HCT116 (cell line): ENCODE results near the gene NPIPA1. TPM values are rescaled to one million over a fixed set of nuclear protein-coding genes. Genes with fewer than 3 reads are reported as not detected.
"Not testable (repeated sequence)": the region's sequence is repeated elsewhere in the genome, so short reads cannot be mapped to it uniquely, and the experiment has no call there.

Source experiments
- ATAC-seq: fragments of 200-7000 bp; cut with Tn5 transposase; 2 replicates; pipeline ENCODE4 v1.9.1; 2020; ENCODE audit warnings: mild to moderate bottlenecking, moderate library complexity
- BruUV-seq: library from RNA; stranded (reverse); fragments of 400-500 nt; replicated peaks from 2 replicates; lab custom pipeline; 2021; lab: Mats Ljungman, UMichigan
- CTCF ChIA-PET: fragments of 300-600 bp; sonication (Branson Sonifier 250); formaldehyde crosslinking; loops from one replicate; lab custom pipeline; 2021; ENCODE audit warnings: antibody characterized with exemption; lab: Charles Lee
- POLR2A ChIA-PET: fragments of 300-600, 350-600 bp; sonication (Branson Sonifier 250); formaldehyde crosslinking; loops from one replicate; lab custom pipeline; 2021; ENCODE audit warnings: antibody characterized with exemption; lab: Charles Lee
- RAD21 ChIA-PET, 2 experiments: fragments of 300-600 bp; sonication (Branson Sonifier 250); formaldehyde crosslinking; loops; one replicate each; lab custom pipeline; 2023; ENCODE audit warnings: low total read pairs in 2 of 2; ENCODE audit not compliant: uncharacterized antibody in 2 of 2, unreplicated experiment in 2 of 2, low non-redundant PET in 1 of 2; lab: Charles Lee
- DNase-seq: peaks from one replicate; pipeline ENCODE4 v3.0.0-alpha.2; 2010; ENCODE audit warnings: low read depth, low spot score
- H2AFZ ChIP-seq: fragments of 200-600 bp; shearing (Covaris generic), sonication (generic); 2 replicates; pipeline ENCODE4 v1.6.1; 2017; ENCODE audit warnings: low read depth, mixed run types, mixed read lengths, antibody characterized with exemption, low read length; ENCODE audit not compliant: poor library complexity, severe bottlenecking
- H3K27ac ChIP-seq: 2 replicates; pipeline ENCODE4 v1.5.1; 2012; ENCODE audit warnings: low read depth, low read length
- H3K27me3 ChIP-seq: fragments of 200-600 bp; sonication (generic); 2 replicates; pipeline ENCODE4 v1.6.1; 2016; ENCODE audit warnings: mixed run types, low read length, mixed read lengths; ENCODE audit not compliant: insufficient read depth
- H3K36me3 ChIP-seq, 2 experiments: fragments of 200-500 bp in 1 of 2; fragments of 200-600 bp in 1 of 2; sonication (Bioruptor generic) in 1 of 2; sonication (generic) in 1 of 2; 2 replicates each; pipeline versions ENCODE4 v1.5.1 to v1.6.1; 2014 to 2016; ENCODE audit warnings: low read length in 2 of 2, inconsistent platforms in 1 of 2, mixed read lengths in 1 of 2, mixed run types in 1 of 2; ENCODE audit not compliant: insufficient read depth in 2 of 2, control insufficient read depth in 1 of 2
- H3K4me1 ChIP-seq, 2 experiments: fragments of 200-600 bp in 1 of 2; sonication (generic) in 1 of 2; 2 replicates each; pipeline versions ENCODE4 v1.5.1 to v1.6.1; 2012 to 2017; ENCODE audit warnings: low read length in 2 of 2, inconsistent platforms in 1 of 2, mild to moderate bottlenecking in 1 of 2, mixed read lengths in 1 of 2, mixed run types in 1 of 2, moderate library complexity in 1 of 2; ENCODE audit not compliant: insufficient read depth in 2 of 2, control insufficient read depth in 1 of 2
- H3K4me2 ChIP-seq: fragments of 200-600 bp; sonication (generic); 2 replicates; pipeline ENCODE4 v1.6.1; 2017; ENCODE audit warnings: mixed run types, low read length, mixed read lengths
- H3K4me3 ChIP-seq, 2 experiments: fragments of 200-600 bp in 1 of 2; sonication (generic) in 1 of 2; replicated peaks in 1 of 2; 2 replicates each; pipeline ENCODE4 v1.5.1; 2011 to 2016; ENCODE audit warnings: low read length in 2 of 2, control low read depth in 1 of 2, low read depth in 1 of 2, mild to moderate bottlenecking in 1 of 2, mixed read lengths in 1 of 2, mixed run types in 1 of 2
- H3K79me2 ChIP-seq: fragments of 200-600 bp; sonication (generic); 2 replicates; pipeline ENCODE4 v1.6.1; 2017; ENCODE audit warnings: mild to moderate bottlenecking, mixed run types, low read length, moderate library complexity, mixed read lengths; ENCODE audit not compliant: insufficient read depth
- H3K9ac ChIP-seq: fragments of 200-600 bp; sonication (generic); 2 replicates; pipeline ENCODE4 v1.6.1; 2016; ENCODE audit warnings: low read length, mixed read lengths
- H3K9me2 ChIP-seq: fragments of 200-600 bp; sonication (generic), shearing (Covaris generic); 2 replicates; pipeline ENCODE4 v1.6.1; 2017; ENCODE audit warnings: mixed run types, mild to moderate bottlenecking, moderate library complexity; ENCODE audit not compliant: insufficient read depth
- H3K9me3 ChIP-seq, 2 experiments: fragments of 200-500 bp in 1 of 2; fragments of 200-600 bp in 1 of 2; sonication (Bioruptor generic) in 1 of 2; sonication (generic) in 1 of 2; 2 replicates each; pipeline ENCODE4 v1.6.1; 2014 to 2017; ENCODE audit warnings: low read length in 2 of 2, mixed read lengths in 2 of 2, inconsistent platforms in 1 of 2, low read depth in 1 of 2, mild to moderate bottlenecking in 1 of 2, mixed run types in 1 of 2, moderate library complexity in 1 of 2; ENCODE audit not compliant: control insufficient read depth in 1 of 2, insufficient read depth in 1 of 2
- H4K20me1 ChIP-seq: fragments of 200-600 bp; sonication (generic), shearing (Covaris generic); 2 replicates; pipeline ENCODE4 v1.6.1; 2017; ENCODE audit warnings: mixed run types, mild to moderate bottlenecking, moderate library complexity; ENCODE audit not compliant: insufficient read depth
- ZFX ChIP-seq: fragments of 450-650 bp; IDR thresholded peaks from 2 replicates; pipeline ENCODE4 v1.6.1; 2017
- intact Hi-C: fragments of 100-400 bp; cut with micrococcal nuclease; formaldehyde crosslinking; loops from 2 replicates; pipeline ENCODE4 v1.10.0; 2022
- total RNA-seq: library from RNA; stranded (reverse); gene quantifications from one replicate; pipeline ENCODE4 v1.2.1, GENCODE V29; 2021; ENCODE audit not compliant: unreplicated experiment

The NPIPA1 gene
- total RNA-seq, 1 experiment from 2014 or later = 93.4 TPM

DNA sequence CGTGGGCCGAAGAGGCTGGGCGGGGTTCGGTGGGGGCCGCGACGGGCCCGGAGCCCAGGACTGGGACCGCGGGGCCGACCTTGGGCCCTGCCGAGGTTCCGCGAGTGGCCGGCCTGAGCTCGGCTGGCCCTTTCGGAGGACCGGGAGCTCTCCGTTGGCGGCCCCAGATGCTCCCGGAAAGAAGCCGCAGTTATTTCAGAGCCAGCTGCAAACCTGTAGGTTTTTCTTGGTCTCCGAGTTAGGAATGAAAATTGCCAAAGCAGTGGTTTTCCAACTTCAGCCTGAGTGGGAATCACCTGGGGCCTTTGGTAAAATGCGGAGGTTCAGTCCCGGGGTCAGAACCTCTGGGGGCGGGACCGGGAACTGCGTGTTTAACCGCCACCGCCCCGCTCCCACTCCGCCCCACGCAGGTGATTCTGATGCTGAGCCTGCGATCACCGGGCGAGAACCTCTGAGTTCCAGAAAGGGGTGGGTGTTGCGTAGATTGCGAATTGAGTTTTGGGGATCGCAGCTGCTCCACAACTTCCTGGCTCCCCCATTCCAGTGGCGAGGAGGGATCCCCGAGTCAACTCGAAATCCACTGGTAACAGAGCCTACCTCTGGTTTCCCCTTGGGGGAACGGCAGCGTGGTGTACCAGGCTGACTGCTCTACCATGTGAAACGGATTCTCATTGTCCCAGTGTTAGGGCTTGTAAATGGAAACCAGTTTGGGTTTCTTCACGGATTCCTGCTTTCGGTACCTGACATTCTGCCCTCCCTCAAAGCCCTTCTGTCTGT lies 38.4 kb downstream of the NPIPA1 start:
- POLR2A ChIA-PET = interaction anchor here (0.8 kb wide), 1 partner anchor 9 kb away, joined by 3 read pairs; no protein-coding TSS in a partner anchor
- ATAC-seq = peak; percentile 23
- Histone ChIP-seq H3K27ac (peak overlapping the region; percentile 81), H3K4me2 (peak overlapping the region; percentile 100), H3K4me1 (peaks cover 5 to 16% of the 10 kb centered on the region in 2 experiments; a peak in 3 of 4 replicates), H3K79me2 (peaks cover 52% of the 10 kb centered on the region), H3K9ac (peak overlapping the region; percentile 93), H3K4me3 (peak overlapping the region; percentile 71 to 99)
- H2AFZ ChIP-seq, H3K36me3 ChIP-seq, H3K9me2 ChIP-seq, CTCF ChIA-PET, DNase-seq, H3K27me3 ChIP-seq, BruUV-seq, H4K20me1 ChIP-seq, RAD21 ChIA-PET, H3K9me3 ChIP-seq: not testable (repeated sequence)
- intact Hi-C loops = loop anchor here (10.0 kb wide), 1 partner anchor 49 kb away; no protein-coding TSS in a partner anchor
- peak; percentile 75 for TF ChIP-seq ZFX

DNA sequence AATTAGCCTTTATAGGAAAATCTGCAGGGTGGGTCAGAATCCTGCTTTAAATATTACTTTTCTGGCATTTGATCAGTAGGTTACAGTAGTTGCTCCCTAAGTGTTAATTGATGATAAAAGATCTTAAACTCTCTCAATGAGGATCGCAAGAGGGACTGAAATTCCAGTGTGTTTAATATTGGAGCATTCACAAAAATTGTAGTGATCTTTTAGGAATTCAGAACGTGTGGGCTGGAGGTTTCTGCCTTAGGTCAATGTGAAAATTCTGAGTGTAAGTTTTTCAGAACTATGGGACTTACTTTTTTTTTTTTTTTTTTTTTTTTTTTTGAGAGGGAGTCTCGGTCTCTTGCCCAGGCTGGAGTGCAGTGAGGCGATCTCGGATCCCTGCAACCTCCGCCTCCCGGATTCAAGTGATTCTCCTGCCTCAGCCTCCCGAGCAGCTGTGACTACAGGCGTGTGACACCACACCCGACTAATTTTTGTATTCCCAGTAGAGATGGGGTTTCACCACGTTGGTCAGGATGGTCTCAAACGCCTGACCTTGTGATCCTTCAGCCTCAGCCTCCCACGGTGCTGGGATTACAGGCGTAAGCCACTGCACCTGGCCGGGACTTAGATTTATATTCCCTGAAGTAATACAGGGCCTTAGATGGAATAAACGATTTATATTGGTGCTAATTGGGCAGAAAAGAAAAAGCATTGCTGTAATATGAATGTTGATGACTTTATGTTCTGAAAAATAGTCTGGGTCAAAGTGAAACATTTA lies 39.9 kb downstream of the NPIPA1 start:
- H3K9me3 ChIP-seq, ATAC-seq, H3K27me3 ChIP-seq, RAD21 ChIA-PET, H3K4me3 ChIP-seq, H3K27ac ChIP-seq, BruUV-seq, DNase-seq, H3K4me2 ChIP-seq, H3K36me3 ChIP-seq, CTCF ChIA-PET, H2AFZ ChIP-seq, POLR2A ChIA-PET, H3K9me2 ChIP-seq, H4K20me1 ChIP-seq, H3K9ac ChIP-seq: not testable (repeated sequence)
- Histone ChIP-seq H3K79me2 (peaks cover 63% of the 10 kb centered on the region), H3K4me1 (peaks cover 5 to 14% of the 10 kb centered on the region in 2 experiments; a peak in 3 of 4 replicates)
- intact Hi-C loops = loop anchor here (10.0 kb wide), 1 partner anchor 48 kb away; no protein-coding TSS in a partner anchor

GRCh38 chr16:14978281-14978680 lies 41.0 kb downstream of the NPIPA1 start:
- ATAC-seq, H3K9me2 ChIP-seq, H3K4me3 ChIP-seq, H3K27me3 ChIP-seq, BruUV-seq, H3K4me2 ChIP-seq, H3K9me3 ChIP-seq, H3K36me3 ChIP-seq, H3K9ac ChIP-seq, H3K27ac ChIP-seq, H2AFZ ChIP-seq, CTCF ChIA-PET, DNase-seq, POLR2A ChIA-PET, RAD21 ChIA-PET, H4K20me1 ChIP-seq: not testable (repeated sequence)
- H3K79me2 ChIP-seq = peaks cover 74% of the 10 kb centered on the region
- H3K4me1 ChIP-seq = peaks cover 5 to 14% of the 10 kb centered on the region in 2 experiments; a peak in 3 of 4 replicates
- intact Hi-C loops = loop anchor here (10.0 kb wide), 1 partner anchor 47 kb away; no protein-coding TSS in a partner anchor

- peaks cover 80% of the 10 kb centered on the region for H3K79me2 ChIP-seq
- H3K4me2 ChIP-seq, ATAC-seq, POLR2A ChIA-PET, H3K4me3 ChIP-seq, H3K9ac ChIP-seq, H3K4me1 ChIP-seq, H3K36me3 ChIP-seq, H3K9me3 ChIP-seq, CTCF ChIA-PET, H3K27ac ChIP-seq, BruUV-seq, H2AFZ ChIP-seq, DNase-seq, H3K9me2 ChIP-seq, RAD21 ChIA-PET, H4K20me1 ChIP-seq, H3K27me3 ChIP-seq: not testable (repeated sequence)
- intact Hi-C loops = loop anchor here (10.0 kb wide), 1 partner anchor 46 kb away; no protein-coding TSS in a partner anchor
These were observed 41.7 kb downstream of the NPIPA1 start for GRCh38 chr16:14978908-14979307.
